ENCODE measurements around the gene PPIE.
"Not testable (repeated sequence)": the region's sequence is repeated elsewhere in the genome, so short reads cannot be mapped to it uniquely, and the experiment has no call there.

Gene PPIE

DNA sequence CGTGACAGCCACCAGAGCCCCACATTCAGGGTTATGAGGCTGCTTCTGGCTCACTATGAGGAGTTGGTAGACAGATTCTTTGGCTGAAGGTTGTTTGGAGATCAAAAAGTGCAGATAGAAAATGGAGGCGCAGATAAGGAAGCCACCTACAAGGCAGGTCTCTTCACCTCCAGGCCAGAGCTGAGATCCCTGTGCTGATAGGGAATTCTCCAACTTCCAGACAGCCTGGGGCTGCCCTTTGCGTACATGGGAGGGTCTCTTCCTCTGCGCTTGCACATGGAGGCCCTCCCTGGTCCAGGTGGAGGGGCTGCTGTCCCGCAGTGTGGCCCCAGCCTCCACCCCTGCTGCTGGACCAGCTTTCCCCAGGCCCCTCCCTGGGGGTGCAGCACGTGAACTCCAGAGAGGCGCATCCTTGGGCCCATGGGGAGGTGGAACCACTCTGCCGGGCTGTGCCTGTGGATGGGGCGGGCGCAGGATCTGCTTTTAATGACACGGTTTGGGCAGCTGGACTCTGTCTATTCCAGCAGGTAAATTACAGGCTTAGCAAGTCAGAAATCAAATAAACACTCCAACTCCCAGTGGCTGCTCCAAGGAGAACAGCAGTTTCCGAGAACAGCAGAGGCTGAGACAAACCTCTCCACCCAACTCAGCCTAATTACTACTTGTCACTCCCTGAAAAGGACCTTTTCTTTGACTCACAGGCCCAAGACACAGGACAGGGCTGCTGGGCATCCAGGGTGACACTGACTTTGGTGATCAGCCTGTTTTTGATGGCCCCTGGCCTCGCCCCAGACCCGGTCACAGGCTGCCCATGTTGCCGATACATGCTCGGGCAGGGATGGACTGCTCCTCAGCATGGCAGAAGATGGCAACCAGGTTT, 20.1 kb downstream of the PPIE start:
- no peak for DNase-seq (ENCODE audit: low read depth)

- DNase-seq (ENCODE audit: low read depth), result no peak
Measured at GRCh38 chr1:39759436-39759726, 20.7 kb downstream of the PPIE start.

DNA sequence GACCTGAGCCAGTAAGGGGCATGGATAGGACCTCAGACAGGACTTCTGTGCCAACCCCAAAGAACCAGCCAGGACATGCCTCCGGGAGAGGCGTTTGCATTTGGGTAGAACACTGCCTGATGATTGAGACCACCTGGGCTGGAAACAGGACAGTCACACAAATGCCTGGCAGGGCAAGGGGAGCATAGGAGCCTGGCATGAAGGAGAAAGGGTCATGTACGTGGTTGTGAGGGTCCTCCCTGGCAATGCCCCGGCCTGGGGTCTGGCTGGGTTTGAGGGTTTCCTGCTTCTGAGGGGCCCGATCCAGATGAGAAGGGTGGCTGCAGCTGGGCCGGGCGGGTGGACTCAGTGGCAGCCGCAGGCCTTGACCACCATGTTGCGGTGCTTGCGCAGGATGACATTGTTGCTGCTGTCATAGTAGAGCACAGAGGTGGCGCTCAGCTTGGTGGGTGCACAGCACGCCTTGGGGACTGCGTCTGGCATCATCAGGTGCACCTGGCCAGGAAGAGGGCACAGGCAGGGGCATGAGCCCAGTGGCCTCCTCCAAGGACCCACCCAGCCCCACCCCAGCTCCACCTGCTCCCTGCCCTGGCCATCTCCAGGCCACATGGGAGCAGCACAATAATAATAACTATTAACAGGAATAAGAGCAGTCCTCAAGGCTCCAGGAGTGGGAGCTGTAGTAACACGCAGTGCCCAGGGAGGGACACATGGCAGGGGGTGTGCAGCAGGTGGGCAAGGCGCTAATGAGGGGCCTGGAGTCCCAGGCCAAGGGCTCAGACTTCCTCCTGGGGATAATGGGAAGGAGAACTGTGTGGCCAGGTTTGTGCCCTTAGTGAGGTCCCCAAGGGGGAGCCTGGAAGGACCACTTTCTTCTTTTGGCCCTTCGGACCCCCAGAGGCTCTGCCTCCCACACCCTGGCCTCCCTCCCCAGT, 21.7 kb downstream of the PPIE start:
- DNase-seq (ENCODE audit: low read depth), result no peak

- no peak for DNase-seq (ENCODE audit: low read depth)
Measured at GRCh38 chr1:39761016-39761415, 22.3 kb downstream of the PPIE start.

DNA sequence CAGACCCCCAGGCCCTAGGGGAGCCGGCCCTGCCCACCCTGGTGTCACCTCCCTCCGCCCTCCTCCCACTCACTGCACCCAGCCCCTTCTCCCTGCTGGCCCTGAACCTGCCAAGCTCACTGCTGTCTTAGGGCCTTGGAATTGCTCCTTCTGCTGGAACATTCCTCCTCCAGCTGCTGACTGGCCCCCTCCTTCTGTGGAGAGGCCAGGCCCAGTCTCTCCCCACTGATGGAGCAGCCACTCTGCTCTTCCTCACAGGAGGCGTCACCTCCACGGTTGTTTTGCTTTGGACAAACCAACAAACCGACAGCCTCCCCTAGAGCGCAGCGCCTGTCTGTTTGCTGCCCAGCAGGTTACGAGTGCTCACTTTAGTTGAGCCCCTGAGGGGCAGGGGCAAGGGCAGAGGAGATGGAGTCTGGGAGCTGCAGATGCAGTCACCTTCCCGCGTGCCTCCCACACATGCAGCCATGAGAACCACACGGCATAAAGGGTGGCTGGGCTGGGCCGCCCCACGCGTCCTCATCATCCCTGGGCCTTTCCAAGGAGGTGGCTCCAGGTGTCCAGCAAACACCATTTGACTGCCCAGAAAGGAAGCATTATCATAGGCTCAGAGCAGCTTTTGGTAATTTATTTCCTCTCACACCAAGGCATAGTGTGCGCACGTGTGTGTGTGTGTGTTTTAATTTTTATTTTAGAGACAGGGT, 23.0 kb downstream of the PPIE start:
- no peak for DNase-seq (ENCODE audit: low read depth)

DNA sequence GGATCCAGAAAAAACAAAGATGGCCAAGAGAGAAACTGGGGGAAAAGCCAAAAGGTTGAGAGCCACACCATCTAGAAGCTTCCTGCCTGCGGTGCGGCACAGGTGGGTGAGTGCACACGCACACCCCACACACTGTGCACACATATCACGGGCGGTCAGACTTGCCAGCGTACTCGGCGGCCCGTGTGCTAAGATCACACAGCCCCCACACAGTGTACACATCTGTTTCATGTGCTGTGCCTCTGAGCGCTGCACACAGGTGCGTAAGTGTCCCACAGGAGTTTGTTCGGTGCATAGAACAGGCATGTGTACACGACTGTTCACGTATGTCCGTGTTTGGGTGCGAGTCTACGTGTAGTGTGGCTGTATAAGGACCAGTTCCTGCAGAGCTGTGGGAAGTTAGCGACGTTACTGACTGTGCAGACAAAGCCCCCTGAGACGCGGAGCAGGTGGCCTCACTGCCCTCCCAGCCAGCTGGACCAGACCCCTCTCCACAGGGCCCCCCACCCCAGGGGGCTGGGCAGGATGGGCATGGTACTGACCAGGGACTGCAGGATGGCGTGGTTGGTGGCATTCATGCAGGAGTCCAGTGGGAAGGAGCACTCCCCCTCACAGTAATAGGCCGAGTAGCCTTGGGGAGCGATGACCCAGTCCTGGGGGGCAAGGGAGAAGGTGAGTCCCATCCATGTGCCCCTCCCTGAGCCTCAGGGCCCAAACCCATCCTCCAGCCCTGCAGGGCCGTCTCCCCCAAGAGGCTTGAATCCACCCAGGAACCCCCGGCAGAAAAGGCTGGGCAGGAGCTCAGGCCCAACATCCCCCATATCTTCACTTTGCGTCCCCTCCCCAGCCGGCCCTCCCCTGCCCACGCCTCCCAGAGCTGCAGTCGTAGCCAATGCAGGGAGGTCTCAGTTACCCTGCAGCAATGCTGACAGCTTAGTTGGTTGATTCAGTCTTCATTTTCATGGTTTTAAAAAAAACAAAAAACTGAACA, 24.2 kb downstream of the PPIE start:
- DNase-seq (ENCODE audit: low read depth), result no peak

DNA sequence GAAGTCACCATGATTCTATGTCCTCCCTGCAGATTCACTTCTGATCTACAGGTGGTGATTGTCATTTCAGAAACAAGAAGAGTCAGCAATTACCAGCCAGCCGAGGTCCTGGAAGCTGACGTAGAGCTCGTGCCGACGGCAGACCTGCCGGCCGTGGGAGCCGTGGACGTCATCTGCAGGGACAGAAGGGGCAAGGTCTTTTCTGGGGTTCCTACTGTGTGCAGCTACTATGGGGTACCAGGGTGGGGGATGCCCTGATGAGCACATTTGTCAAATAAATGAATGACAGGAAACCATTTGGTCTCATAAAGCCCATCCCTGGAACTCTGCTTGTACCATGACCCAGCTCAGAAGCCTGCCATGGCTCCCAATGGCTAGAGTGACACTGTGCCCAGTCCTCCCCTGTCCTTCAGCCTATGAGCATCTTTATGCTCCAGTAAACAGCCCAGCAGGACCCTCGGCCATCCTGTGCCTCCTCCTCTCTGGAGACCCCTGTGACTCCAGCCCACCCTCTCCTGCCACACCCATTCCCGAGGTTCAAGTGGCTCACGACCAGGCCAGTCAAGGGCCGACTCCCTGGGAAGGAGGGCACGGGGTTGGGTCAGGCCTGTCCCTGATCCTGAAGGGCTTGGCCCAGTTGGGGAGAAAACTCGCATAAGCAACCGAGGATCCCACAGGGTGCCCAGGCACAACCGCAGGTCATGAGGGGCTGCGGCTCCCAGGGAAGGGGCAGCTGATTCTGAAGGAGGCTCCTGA, 25.1 kb downstream of the PPIE start:
- not testable (repeated sequence) for DNase-seq (ENCODE audit: low read depth)

DNA sequence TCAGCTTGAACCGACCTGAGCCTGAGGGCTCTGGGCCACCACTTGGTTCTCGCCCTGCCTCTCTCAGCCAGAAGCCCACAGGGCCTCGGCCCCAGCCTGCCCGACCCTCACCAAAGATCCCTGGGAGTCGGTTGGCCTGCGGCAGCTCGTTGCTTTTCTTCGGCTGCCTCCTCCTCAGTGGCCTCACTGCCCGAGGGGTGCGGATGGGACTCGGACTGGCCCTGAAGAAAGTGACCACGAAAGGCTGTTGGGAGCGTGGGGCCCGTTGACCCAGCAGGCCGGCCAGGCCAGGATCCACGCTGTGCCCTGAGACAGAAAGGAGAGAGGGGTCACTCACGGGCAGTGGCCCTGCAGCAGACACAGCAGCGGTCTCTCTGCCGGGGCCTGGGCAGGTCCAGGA, 25.8 kb downstream of the PPIE start:
- DNase-seq (ENCODE audit: low read depth), result not testable (repeated sequence)

- DNase-seq (ENCODE audit: low read depth), result not testable (repeated sequence)
Measured at GRCh38 chr1:39766466-39766865, 27.8 kb downstream of the PPIE start.

- not testable (repeated sequence) for DNase-seq (ENCODE audit: low read depth)
Measured at GRCh38 chr1:39769502-39769901, 30.8 kb downstream of the PPIE start.

GRCh38 chr1:39770100-39771021, 31.7 kb downstream of the PPIE start:
- DNase-seq (ENCODE audit: low read depth), result not testable (repeated sequence)

DNA sequence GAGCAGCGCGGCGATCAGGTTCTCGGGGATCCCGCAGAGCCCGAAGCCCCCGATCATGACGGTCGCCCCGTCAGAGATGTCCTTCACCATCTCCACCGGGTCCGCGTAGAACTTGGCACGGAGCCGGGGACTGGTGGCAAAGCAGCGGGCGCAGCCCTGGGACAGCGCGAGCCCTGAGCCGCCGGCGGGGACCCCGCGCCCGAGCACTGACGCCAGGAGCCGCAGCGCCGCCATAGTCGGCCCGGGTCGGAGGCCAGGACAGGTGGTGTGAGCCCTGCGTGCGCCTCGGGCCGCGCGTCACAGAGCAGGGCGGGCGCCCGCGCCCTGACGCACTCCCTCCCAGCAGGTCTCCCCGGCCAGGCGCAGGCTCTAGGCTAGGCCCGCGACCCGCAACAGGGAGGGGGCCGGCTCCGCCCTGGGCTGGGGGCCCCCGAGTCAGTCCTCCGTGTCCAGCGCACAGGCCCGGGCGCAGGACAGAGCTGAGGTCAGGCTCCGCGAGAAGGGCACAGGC, 32.4 kb downstream of the PPIE start, which contains the start of gene OXCT2:
Gene OXCT2, minus strand, starts transcription at position 327 of the 511 bp plus-strand sequence. Its CDS starts 93 bp downstream, at position 234.
- DNase-seq (ENCODE audit: low read depth), result not testable (repeated sequence)

DNA sequence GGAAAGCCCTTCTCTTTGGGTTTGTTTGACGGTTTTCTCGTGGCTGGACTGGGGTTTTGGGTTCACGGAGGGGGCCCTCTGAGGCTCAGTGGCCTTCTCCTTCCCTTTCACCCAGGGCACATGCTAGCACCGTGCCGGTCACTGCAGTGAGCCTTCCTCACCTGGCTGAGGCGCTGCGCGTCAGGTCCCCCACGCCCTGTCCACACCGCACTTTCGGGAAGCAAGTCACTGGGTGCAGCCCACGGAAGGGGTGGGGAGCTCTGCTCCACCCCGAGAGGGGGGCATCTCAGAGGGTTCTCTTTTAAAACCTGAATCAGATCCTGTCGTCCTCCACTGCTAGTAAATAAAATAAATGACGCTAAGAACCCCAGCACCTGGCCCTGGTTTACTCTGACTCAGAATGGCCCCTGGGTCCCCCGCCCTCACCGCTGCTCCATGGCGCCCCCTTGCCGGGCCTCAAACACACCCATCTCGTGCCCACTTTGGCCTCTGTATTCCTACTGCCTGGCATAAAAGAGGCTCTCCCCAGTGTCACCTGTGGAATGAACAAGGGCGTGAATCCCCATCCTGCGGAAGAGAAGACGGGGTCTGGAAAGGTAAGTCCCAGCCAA, 34.8 kb downstream of the PPIE start:
- DNase-seq (ENCODE audit: low read depth), result not testable (repeated sequence)

GRCh38 chr1:39775141-39775540, 36.5 kb downstream of the PPIE start:
- not testable (repeated sequence) for DNase-seq (ENCODE audit: low read depth)

DNA sequence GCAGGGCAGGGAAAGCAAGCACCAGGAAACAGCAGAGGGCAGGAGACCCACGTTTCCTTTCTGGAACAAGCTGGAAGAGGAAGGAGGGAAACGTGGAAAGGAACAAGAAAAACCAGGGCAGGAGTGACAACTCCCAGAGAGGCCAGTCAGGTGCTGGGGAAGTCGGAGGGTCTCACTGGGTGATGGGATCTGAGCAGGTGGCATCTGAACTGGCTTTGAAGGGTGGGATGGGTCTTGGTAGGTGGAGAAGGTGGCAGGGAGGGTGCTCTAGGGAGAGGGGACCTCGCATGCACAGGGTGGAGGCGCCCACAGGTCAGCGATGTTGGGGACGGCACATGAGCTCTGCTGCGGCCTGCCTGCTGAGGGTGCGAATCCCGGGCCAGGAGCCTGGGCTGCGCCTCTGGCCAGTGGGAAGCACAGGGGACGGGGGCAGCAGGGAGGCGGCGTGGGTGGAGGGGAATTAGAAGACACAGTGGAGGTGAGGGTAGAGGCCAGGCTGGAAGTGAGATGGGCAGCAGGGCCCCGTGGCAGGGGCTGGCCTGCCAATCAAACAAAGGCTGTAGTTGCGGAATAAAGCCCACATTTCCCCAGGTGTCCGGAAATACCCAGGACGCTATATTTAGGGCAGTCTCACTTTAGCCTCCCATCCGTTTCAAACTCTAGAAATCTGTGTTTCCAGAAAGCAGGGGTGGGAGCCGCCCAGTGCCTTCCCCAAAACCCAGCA, 37.2 kb downstream of the PPIE start:
- not testable (repeated sequence) for DNase-seq (ENCODE audit: low read depth)

- DNase-seq (ENCODE audit: low read depth), result no peak
Measured at GRCh38 chr1:39776400-39776713, 37.7 kb downstream of the PPIE start.

DNA sequence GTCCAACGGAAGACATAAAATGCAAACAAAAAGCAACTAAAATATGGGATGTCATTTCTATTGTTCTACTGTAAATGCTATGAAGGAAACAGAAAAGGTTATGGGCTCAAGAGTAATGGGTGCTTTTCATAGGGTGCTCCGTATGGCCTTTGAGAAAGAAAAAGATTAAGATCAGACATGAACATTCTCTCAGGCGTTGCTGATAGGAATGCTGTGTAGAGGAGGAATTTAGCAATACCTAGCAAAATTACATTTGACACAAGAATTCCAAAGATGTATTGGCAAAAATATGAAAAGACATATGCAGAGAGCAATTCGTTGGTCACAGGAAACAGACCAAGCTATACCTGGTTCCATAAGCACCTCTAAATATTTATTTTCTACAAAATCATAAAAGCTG, 38.2 kb downstream of the PPIE start:
- DNase-seq (ENCODE audit: low read depth), result no peak

GRCh38 chr1:39777306-39777705, 38.6 kb downstream of the PPIE start:
- DNase-seq (ENCODE audit: low read depth), result no peak

All from stimulated activated CD8-positive, alpha-beta memory T cell treated with anti-CD3 and anti-CD28 coated beads, Interleukin-4, amount 100 ng/mL, for 24 hours (primary cell).